Endothelial cell (in vitro differentiated cells): Measurements from ENCODE around the gene TNIK. TPM values are rescaled to one million over a fixed set of nuclear protein-coding genes. Genes with fewer than 3 reads are reported as not detected.
A peak's percentile ranks its signal among the peaks of the same experiment; 100 is the strongest.

ENCODE experiments used
- DNase-seq: peaks from one replicate; pipeline ENCODE4 v3.0.0; 2021; ENCODE audit warnings: low spot score
- H3K27ac Mint-ChIP-seq: one replicate; pipeline ENCODE4 v1.8.0; 2021; ENCODE audit warnings: mixed read lengths, inconsistent platforms; ENCODE audit not compliant: unreplicated experiment
- H3K27me3 Mint-ChIP-seq: one replicate; pipeline ENCODE4 v1.8.0; 2021; ENCODE audit warnings: mild to moderate bottlenecking, moderate library complexity, mixed read lengths, inconsistent platforms; ENCODE audit not compliant: unreplicated experiment
- H3K36me3 Mint-ChIP-seq: one replicate; pipeline ENCODE4 v1.8.0; 2021; ENCODE audit warnings: mild to moderate bottlenecking, low read depth, mixed read lengths, inconsistent platforms; ENCODE audit not compliant: unreplicated experiment
- H3K4me1 Mint-ChIP-seq: one replicate; pipeline ENCODE4 v1.8.0; 2021; ENCODE audit warnings: mild to moderate bottlenecking, mixed read lengths, inconsistent platforms; ENCODE audit not compliant: unreplicated experiment
- H3K4me3 Mint-ChIP-seq: one replicate; pipeline ENCODE4 v1.8.0; 2021; ENCODE audit warnings: mild to moderate bottlenecking, mixed read lengths, inconsistent platforms; ENCODE audit not compliant: unreplicated experiment
- H3K9me3 Mint-ChIP-seq: one replicate; pipeline ENCODE4 v1.8.0; 2021; ENCODE audit warnings: mixed read lengths, inconsistent platforms; ENCODE audit not compliant: unreplicated experiment
- CTCF ChIP-seq: fragments of 200-600 bp; sonication (generic); IDR thresholded peaks from one replicate; pipeline ENCODE4 v1.5.0; 2021; ENCODE audit warnings: antibody characterized with exemption; ENCODE audit not compliant: unreplicated experiment
- total RNA-seq: library from RNA; stranded (reverse); fragmentation: NEBNext Ultra II Directional; extraction: Animal tissue kit (Norgen Biotek cat#: 25700); gene quantifications from one replicate; pipeline ENCODE4 v1.2.1, GENCODE V29; 2021; ENCODE audit not compliant: unreplicated experiment

The TNIK gene
- total RNA-seq, 1 donor from 2014 or later, result 67.0 TPM

GRCh38 chr3:171269542-171269941 lies 190.7 kb downstream of the TNIK start:
- Mint-ChIP-seq H3K4me1 (peaks cover 29% of the 10 kb centered on the region), H3K9me3 (no peaks in the 10 kb centered on the region), H3K27ac (no peak overlapping the region), H3K27me3 (no peaks in the 10 kb centered on the region), H3K4me3 (no peak overlapping the region), H3K36me3 (peaks cover 5% of the 10 kb centered on the region)
- no peak for DNase-seq
- no peak for TF ChIP-seq CTCF

GRCh38 chr3:171268677-171269076 lies 191.5 kb downstream of the TNIK start:
- Mint-ChIP-seq H3K9me3 (no peaks in the 10 kb centered on the region), H3K36me3 (peaks cover 5% of the 10 kb centered on the region), H3K4me3 (no peak overlapping the region), H3K4me1 (peaks cover 26% of the 10 kb centered on the region), H3K27me3 (no peaks in the 10 kb centered on the region), H3K27ac (no peak overlapping the region)
- no peak for TF ChIP-seq CTCF
- DNase-seq, result no peak

- Mint-ChIP-seq H3K36me3 (peaks cover 5% of the 10 kb centered on the region), H3K27me3 (peaks cover 1% of the 10 kb centered on the region), H3K9me3 (no peaks in the 10 kb centered on the region), H3K27ac (no peak overlapping the region), H3K4me3 (no peak overlapping the region), H3K4me1 (peaks cover 26% of the 10 kb centered on the region)
- no peak for TF ChIP-seq CTCF
- no peak for DNase-seq
Observed at GRCh38 chr3:171267104-171267503, 193.1 kb downstream of the TNIK start.

GRCh38 chr3:171266740-171267073 lies 193.5 kb downstream of the TNIK start:
- no peak for DNase-seq
- Mint-ChIP-seq H3K27me3 (peaks cover 1% of the 10 kb centered on the region), H3K9me3 (no peaks in the 10 kb centered on the region), H3K4me1 (peaks cover 26% of the 10 kb centered on the region), H3K4me3 (no peak overlapping the region), H3K36me3 (peaks cover 5% of the 10 kb centered on the region), H3K27ac (peak overlapping the region; percentile 5)
- TF ChIP-seq CTCF, result no peak

GRCh38 chr3:171266034-171266739 lies 194.0 kb downstream of the TNIK start:
- TF ChIP-seq CTCF, result no peak
- H3K4me1 Mint-ChIP-seq, result peaks cover 30% of the 10 kb centered on the region
- peak overlapping the region; percentile 58 for H3K27ac Mint-ChIP-seq
- H3K9me3 Mint-ChIP-seq, result no peaks in the 10 kb centered on the region
- no peak overlapping the region for H3K4me3 Mint-ChIP-seq
- DNase-seq, result no peak
- peaks cover 9% of the 10 kb centered on the region for H3K36me3 Mint-ChIP-seq
- H3K27me3 Mint-ChIP-seq, result peaks cover 3% of the 10 kb centered on the region
